ENCODE data around the gene TLE3. TPM values are rescaled to one million over a fixed set of nuclear protein-coding genes. Genes with fewer than 3 reads are reported as not detected.

Gene TLE3
- total and polyA plus RNA-seq, 2 of the 4 experiments (the other 2 are of a cell fraction): 6.5 to 16.3 TPM

DNA sequence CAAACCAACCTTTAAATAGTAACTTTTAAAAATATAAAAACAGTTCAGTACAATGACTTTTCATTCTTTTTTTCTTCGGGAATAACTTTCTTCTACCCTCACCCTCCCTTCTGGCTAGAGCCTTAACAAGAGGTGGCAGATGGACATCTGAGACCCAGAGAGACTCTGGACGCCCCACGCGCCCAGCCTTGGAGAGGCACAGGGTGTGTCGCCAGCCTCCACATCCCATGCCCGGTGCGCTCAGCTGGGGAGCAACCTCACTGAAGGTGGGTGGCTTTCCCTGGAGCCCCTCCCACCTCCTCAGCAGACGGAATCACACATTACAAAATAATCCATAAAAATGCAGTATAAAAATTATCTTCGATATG is 49.5 kb downstream of the TLE3 start:
- ChIA-PET POLR2A (ENCODE audit: unreplicated experiment) (interaction anchor here (1.0 kb wide), 1 partner anchor 41 kb away, joined by 10 read pairs; no protein-coding TSS in a partner anchor), CTCF (interaction anchor here (0.6 kb wide), 1 partner anchor 799 kb away, joined by 3 read pairs; no protein-coding TSS in a partner anchor)
- TF ChIP-seq MXI1 (IDR thresholded peaks at IDR 0.05; ENCODE audit: borderline replicate concordance, low read depth, low read length) (no peak), BHLHE40 (IDR thresholded peaks at IDR 0.05; ENCODE audit: low read depth, low read length) (no peak), NFE2L2 (IDR thresholded peaks at IDR 0.05; ENCODE audit: low read depth, low read length) (no peak), SMC3 (IDR thresholded peaks at IDR 0.05; ENCODE audit: low read depth, low read length) (no peak), MAFK (IDR thresholded peaks at IDR 0.05; ENCODE audit: low read depth, low read length) (no peak), MAZ (IDR thresholded peaks at IDR 0.05; ENCODE audit: borderline replicate concordance, low read depth, low read length) (no peak), RCOR1 (IDR thresholded peaks at IDR 0.05; ENCODE audit: insufficient replicate concordance, low read length) (no peak), POLR2A (IDR thresholded peaks at IDR 0.05; ENCODE audit: low read depth, low read length) (no peak), RFX5 (IDR thresholded peaks at IDR 0.05; ENCODE audit: low read depth, low read length) (no peak)
- TF ChIP-seq, protein P1, sequence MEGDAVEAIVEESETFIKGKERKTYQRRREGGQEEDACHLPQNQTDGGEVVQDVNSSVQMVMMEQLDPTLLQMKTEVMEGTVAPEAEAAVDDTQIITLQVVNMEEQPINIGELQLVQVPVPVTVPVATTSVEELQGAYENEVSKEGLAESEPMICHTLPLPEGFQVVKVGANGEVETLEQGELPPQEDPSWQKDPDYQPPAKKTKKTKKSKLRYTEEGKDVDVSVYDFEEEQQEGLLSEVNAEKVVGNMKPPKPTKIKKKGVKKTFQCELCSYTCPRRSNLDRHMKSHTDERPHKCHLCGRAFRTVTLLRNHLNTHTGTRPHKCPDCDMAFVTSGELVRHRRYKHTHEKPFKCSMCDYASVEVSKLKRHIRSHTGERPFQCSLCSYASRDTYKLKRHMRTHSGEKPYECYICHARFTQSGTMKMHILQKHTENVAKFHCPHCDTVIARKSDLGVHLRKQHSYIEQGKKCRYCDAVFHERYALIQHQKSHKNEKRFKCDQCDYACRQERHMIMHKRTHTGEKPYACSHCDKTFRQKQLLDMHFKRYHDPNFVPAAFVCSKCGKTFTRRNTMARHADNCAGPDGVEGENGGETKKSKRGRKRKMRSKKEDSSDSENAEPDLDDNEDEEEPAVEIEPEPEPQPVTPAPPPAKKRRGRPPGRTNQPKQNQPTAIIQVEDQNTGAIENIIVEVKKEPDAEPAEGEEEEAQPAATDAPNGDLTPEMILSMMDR (conservative IDR thresholded peaks at IDR 0.05; ENCODE audit: low read depth, low read length): no peak
- Histone ChIP-seq H2BK20ac (ENCODE audit: low read depth, low read length) (no peak overlapping the region), H2BK120ac (ENCODE audit: low read depth, low read length) (no peak overlapping the region), H2BK15ac (ENCODE audit: low read depth, low read length) (no peak overlapping the region), H3K4me2 (ENCODE audit: low read depth, low read length) (no peak overlapping the region), H2AFZ (replicated peaks; ENCODE audit: low read length, poor library complexity) (no peak overlapping the region), H4K91ac (ENCODE audit: insufficient read depth, low read depth, low read length) (no peak overlapping the region), H3K4me3 (ENCODE audit: insufficient read depth, low read depth, low read length) (no peak overlapping the region), H4K5ac (ENCODE audit: low read depth, low read length) (no peak overlapping the region), H2AK5ac (ENCODE audit: low read depth, low read length) (no peak overlapping the region), H4K8ac (ENCODE audit: low read depth in 2 of 2, low read length in 2 of 2) (no peak overlapping the region), H3K27ac (ENCODE audit: insufficient read depth, low read length) (no peak overlapping the region), H2AK9ac (replicated peaks; ENCODE audit: low read depth, low read length, poor library complexity) (no peak overlapping the region), H3K4ac (ENCODE audit: low read depth, low read length) (no peak overlapping the region), H3K9me3 (ENCODE audit: control insufficient read depth, insufficient read depth, low read length) (no peaks in the 10 kb centered on the region), H3K23ac (ENCODE audit: low read depth, low read length) (no peak overlapping the region), H3K56ac (ENCODE audit: extremely low read depth, insufficient read depth, low read length) (no peak overlapping the region), H3K9me1 (ENCODE audit: insufficient read depth, low read length) (peaks cover 3% of the 10 kb centered on the region; the same call in 1 of the 2 replicates), H3K79me1 (ENCODE audit: low read depth in 1 of 2, low read length in 2 of 2) (no peaks in the 10 kb centered on the region), H3K4me1 (ENCODE audit: control insufficient read depth, insufficient read depth, low read length) (peaks cover 2% of the 10 kb centered on the region; the same call in 1 of the 2 replicates), H3K18ac (ENCODE audit: low read depth, low read length) (no peak overlapping the region), H2BK5ac (ENCODE audit: low read depth, low read length, poor library complexity, severe bottlenecking) (no peak overlapping the region), H3K36me3 (ENCODE audit: control insufficient read depth, insufficient read depth, low read length) (peaks cover 37% of the 10 kb centered on the region), H3K14ac (replicated peaks; ENCODE audit: low read depth, low read length) (no peak overlapping the region), H4K20me1 (ENCODE audit: insufficient read depth, low read length) (0 out of 2 replicates have a peak, but pooled peaks cover 5% of the 10 kb centered on the region), H3K27me3 (ENCODE audit: control insufficient read depth, insufficient read depth, low read length) (no peaks in the 10 kb centered on the region), H3K9ac (ENCODE audit: low read depth, low read length) (no peak overlapping the region)
- no TSS peak for BruUV-seq (replicated peaks)
- no CpG with 5 or more reads among the region's 9 CpGs for WGBS, 2 experiments (ENCODE audit: extremely low coverage in 2 of 2, insufficient read length in 1 of 2)
- DNase-seq (no peak), ATAC-seq (ENCODE audit: low read depth) (no peak)
- intact Hi-C loops (cut with micrococcal nuclease): no loop called here
- in situ Hi-C loops (cut with MboI; ENCODE audit: low sequenced_read_pairs): no loop called here
- dilution Hi-C loops (cut with HindIII; ENCODE audit: low sequenced_read_pairs, unreplicated experiment): no loop called here
